GM18499 (cell line): Measurements from ENCODE around the gene KIF3A.

Experiments
- ATAC-seq: cut with Tn5 transposase; IDR thresholded peaks from one replicate; pipeline ENCODE4 v1.9.1; 2021; ENCODE audit warnings: moderate number of reproducible peaks; ENCODE audit not compliant: insufficient read depth, unreplicated experiment

Gene KIF3A

GRCh38 chr5:132771503-132771998 lies 34.2 kb upstream of the KIF3A start:
- no peak for ATAC-seq

GRCh38 chr5:132770476-132771159 lies 33.3 kb upstream of the KIF3A start:
- no peak for ATAC-seq

- ATAC-seq = no peak
Measured at GRCh38 chr5:132768485-132768868, 31.1 kb upstream of the KIF3A start.

GRCh38 chr5:132767150-132767549 lies 29.8 kb upstream of the KIF3A start:
- no peak for ATAC-seq

- ATAC-seq = no peak
Measured at GRCh38 chr5:132766806-132767055, 29.4 kb upstream of the KIF3A start.

- ATAC-seq = no peak
Measured at GRCh38 chr5:132766020-132766805, 28.9 kb upstream of the KIF3A start.

- no peak for ATAC-seq
Measured at GRCh38 chr5:132765311-132766019, 28.1 kb upstream of the KIF3A start.

GRCh38 chr5:132764671-132765238 lies 27.4 kb upstream of the KIF3A start:
- ATAC-seq = no peak

GRCh38 chr5:132764051-132764450 lies 26.7 kb upstream of the KIF3A start:
- no peak for ATAC-seq

GRCh38 chr5:132763181-132764036 lies 26.1 kb upstream of the KIF3A start:
- ATAC-seq = no peak

- no peak for ATAC-seq
Measured at GRCh38 chr5:132762246-132763000, 25.1 kb upstream of the KIF3A start.

- ATAC-seq = no peak
Measured at GRCh38 chr5:132761321-132762240, 24.2 kb upstream of the KIF3A start.

- ATAC-seq = no peak
Measured at GRCh38 chr5:132760601-132761317, 23.4 kb upstream of the KIF3A start.

- ATAC-seq = no peak
Measured at GRCh38 chr5:132760049-132760420, 22.7 kb upstream of the KIF3A start.

- ATAC-seq = no peak
Measured at GRCh38 chr5:132759114-132760048, 22.0 kb upstream of the KIF3A start.

GRCh38 chr5:132758451-132758850 lies 21.1 kb upstream of the KIF3A start:
- no peak for ATAC-seq

- ATAC-seq = no peak
Measured at GRCh38 chr5:132756542-132756941, 19.2 kb upstream of the KIF3A start.
